NCI-H526 (cell line): ENCODE measurements around the gene MAP4K1.
"Not testable (repeated sequence)": the region's sequence is repeated elsewhere in the genome, so short reads cannot be mapped to it uniquely, and the experiment has no call there.

ENCODE experiments used
- DNase-seq, 2 experiments: peaks; one replicate each; lab custom pipeline; 2025; lab: John Stamatoyannopoulos, UW

MAP4K1 gene

GRCh38 chr19:38650911-38651584, 33.3 kb upstream of the MAP4K1 start:
- DNase-seq: no peak

DNA sequence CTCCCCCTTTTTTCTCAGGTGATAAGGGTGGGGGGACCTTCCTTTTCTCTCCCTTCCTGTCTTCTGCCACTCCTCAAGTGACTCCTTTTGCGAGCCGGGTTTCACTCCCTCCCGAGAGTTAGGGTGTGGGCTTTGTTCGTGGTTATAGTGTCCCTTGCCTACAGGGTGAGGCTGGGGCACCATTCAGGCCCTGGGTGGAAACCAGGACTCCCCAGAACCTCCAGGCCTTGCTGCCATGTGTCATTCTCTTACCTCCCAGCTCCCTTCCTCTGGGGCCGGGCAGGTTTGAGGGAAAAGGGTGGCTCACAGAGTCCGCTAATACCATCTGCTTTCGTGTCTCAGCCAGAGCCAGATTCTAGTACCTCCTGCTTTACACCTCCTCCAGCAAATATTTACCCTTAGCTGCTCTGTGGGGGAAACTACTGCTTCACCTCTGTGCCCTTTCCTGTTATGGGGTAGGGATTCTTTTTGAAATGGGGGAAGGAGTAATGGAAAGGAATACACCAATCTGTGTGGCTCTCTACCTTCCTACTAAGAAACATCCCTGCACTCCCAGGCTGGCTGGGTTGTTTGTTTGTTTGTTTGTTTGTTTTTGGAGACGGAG, 32.5 kb upstream of the MAP4K1 start:
- no peak for DNase-seq

- DNase-seq: peak; percentile 12 to 24
Measured at GRCh38 chr19:38649305-38650171, 31.8 kb upstream of the MAP4K1 start.

- peak in 1 of 2 experiments; percentile 27 for DNase-seq
Measured at GRCh38 chr19:38648769-38649304, 31.1 kb upstream of the MAP4K1 start.

DNA sequence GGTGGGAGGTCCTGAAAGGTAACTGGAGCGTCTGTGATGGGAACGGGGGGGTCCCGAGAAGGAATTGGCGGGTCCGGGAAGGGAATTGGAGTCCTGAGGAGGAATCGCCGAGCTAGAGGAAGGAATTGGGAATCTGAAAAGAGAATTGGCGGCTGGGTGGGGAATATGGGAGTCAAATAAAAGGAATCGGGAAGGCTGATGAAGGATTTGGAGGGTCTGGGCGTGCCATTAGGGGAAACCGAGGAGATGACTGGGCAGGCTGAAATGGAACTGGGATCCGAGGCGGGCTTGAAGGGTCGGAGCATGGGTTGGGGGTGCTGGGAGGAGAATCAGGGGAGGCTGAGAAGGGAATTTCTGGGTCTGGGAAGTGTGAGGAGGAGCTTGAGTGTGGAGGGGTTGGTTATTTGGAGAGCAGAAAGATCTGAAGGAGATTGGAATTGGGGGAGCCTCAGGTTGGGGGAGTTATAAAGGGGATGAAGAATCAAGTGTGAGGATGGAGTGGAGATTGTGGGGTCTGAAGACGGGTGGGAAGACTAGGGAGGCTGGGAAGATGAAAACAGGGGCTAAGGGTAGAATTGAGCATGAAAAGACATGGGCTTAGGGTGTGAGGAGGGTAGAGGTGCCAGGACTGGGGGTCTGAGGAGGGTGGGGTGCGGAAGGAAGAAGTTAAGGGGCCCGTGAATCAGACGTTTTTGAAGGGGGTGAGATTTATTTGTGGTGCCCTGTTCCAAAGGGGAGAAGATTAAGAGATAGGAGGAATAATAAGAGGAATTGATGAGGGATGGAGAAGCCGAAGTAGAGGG, 30.4 kb upstream of the MAP4K1 start:
- DNase-seq: peak in 1 of 2 experiments; percentile 58

GRCh38 chr19:38647368-38647965, 29.7 kb upstream of the MAP4K1 start, which contains the start of gene ACTN4:
Gene ACTN4 (plus strand): TSS chr19:38647649. CDS start chr19:38647746, 97 bp downstream.
- peak; percentile 85 to 99 for DNase-seq

- DNase-seq: no peak
Measured at GRCh38 chr19:38644719-38645118, 27.0 kb upstream of the MAP4K1 start.

DNA sequence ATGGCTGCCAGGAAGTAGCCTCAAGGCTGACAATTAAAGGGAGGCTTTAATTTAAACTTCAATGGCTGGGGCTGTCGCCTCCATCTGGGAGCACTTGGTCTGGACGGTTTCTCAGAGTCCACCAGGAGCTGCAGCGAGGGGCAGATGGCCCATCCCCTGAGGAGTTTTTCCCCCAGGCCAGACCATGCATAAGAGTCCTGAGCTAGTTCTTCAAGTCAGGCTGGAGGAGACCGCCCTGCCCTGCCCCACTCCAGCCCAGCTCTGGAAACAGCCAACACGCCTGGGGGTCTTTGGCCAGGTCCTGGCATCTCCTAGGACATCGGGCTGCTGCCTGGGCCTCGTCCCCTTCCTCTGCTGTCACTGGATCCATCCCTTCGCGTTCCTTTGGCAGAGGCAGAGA, 24.4 kb upstream of the MAP4K1 start:
- DNase-seq: no peak

GRCh38 chr19:38640368-38640767, 22.6 kb upstream of the MAP4K1 start:
- no peak for DNase-seq

DNA sequence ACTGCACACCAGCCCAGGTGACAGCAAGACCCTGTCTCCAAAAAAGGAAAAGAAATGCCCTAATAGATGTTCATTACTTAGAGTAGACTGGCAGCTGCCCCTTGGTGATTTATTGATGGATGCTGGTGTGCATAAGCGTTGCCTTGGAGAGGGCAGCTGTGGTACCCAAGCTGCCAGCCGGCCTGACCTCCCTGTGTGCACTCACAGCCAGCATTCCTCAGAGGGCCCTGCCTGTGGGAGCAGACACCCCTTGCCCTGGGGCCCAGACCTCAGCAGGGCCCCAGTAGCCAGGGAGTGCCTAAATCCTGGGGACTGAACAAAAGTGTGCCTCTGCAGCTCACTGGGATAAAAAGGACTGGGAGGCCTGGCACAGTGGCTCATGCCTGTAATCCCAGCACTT, 21.9 kb upstream of the MAP4K1 start:
- no peak for DNase-seq

- DNase-seq: no peak
Measured at GRCh38 chr19:38638461-38638860, 20.7 kb upstream of the MAP4K1 start.

DNA sequence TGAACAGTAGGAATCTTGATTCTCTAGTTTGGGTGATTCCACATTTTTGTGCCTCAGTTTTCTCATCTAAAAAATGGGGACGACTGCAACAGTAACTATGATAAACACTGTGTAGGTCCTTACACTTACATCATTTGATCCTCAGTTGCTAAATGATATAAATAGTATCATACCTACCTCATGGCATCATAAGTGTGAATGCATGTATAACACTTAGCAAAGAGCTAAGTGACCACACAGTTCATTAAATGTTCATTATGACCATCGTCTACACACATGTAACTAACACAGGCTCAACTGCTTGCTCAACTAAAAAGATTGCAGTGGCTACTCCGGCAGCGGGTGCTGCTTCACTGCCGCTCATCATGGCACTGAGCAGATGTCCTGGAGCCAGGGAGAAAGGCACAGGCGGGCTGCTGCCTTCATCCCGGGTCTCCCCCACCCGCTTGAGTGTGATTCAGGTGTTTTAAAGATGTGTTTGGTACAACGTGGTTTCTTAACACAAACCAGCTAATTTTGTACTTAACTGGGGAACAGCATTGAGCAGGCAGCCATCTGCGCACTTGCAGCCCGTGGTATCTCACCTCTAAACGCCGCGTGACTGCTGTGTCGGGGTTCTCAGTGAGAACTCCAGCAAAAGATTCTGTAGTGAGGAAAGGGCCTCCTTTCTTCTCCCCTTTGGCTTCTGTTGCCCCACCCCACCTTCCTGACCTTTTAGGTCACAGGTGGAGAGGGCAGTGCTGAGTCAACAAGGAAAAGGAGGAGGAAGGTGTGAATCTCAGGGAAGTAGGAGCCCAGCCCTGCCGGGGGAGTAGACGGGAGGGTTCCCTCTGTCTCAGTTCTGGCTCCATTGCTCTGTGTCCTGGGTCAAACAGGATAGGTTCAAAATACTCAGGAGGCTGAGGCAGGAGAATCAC, 18.0 kb upstream of the MAP4K1 start:
- DNase-seq: no peak

DNA sequence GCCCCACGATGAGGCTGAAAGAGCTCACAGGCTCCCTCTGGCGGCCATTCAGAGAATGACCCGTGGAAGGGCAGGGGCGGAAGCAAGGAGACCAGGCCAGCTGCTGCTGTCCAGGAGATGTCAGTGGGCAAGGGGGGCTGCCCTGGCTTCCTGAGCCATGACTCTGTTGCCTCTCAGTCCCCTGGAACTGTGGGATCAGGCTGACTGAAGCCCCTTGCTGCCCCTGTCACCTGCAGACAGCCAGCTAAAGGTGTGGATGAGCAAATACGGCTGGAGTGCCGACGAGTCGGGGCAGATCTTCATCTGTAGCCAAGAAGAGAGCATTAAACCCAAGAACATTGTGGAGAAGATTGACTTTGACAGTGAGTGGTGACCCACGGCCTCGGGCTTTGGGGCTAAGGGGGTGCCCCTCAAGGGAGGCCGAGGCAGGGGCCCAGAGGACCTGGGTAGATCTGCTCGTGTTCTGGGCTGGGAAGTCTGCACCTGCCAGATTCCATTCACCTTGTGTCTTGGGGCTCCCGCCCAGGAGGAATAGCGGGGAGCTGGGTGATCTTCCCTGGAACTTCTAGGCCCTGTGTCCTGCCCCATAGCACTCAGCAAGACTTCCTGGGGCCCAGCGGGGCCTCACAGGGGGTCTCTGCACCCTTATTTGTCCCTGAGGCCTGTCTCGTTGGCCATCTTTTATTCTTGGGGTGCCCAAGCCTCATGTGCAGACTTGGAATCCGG, 17.2 kb upstream of the MAP4K1 start:
- DNase-seq: peak; percentile 18 to 73

DNA sequence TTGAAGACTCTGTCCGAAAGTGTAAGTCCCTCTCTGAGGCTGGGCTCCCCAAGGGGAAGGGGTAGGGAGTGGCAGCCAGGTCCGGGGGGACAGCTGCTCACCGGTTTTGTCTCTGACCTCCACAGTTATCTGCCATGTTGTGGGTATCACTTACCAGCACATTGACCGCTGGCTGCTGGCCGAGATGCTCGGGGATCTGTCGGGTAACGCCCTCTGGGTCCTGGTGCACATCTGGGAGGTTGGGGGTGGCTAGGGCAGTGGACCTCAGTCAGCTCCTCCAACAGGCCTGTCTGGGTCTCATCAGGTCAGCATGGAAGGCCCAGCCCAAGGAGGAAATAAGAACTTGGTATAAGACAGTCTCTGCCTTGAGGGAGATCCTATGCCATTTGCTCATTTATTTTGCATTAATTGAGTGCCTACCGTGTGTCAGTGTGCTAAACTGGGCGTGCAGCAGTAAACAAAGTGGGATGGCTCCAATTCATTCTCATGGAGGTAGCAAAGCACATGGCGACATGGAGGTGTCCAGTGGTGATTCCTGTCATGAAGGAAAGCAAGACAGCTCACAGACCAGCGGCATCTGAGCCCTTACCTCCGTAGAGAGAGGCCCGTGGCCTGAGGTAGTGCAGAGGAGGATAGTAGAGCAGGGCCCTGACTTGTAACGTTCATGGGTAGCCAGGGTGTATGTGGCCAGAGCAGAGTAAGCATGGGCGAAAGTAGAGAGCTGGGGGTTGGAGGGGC, 14.9 kb upstream of the MAP4K1 start:
- DNase-seq: no peak

DNA sequence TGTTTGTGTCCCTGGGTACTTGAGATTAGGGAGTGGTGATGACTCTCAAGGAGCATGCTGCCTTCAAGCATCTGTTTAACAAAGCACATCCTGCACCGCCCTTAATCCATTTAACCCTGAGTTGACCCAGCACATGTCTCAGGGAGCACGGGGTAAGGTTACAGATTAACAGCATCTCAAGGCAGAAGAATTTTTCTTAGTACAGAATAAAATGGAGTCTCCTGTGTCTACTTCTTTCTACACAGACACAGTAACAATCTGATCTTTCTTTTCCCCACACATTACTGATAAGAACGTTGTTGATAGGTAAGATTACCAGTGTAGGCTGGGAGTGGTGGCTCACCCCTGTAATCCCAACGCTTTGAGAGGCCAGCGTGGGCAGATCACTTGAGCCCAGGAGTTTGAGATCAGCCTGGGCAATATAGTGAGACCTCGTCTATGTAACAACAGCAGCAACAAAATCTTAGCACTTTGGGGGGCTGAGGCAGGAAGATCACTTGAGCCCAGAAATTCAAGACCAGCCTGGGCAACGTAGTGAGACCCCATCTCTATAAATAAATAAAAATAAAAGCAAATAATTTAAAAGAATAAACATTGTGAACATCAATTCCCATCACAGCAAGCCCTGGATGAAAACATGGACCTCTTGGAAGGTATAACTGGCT, 14.2 kb upstream of the MAP4K1 start:
- not testable (repeated sequence) for DNase-seq

DNA sequence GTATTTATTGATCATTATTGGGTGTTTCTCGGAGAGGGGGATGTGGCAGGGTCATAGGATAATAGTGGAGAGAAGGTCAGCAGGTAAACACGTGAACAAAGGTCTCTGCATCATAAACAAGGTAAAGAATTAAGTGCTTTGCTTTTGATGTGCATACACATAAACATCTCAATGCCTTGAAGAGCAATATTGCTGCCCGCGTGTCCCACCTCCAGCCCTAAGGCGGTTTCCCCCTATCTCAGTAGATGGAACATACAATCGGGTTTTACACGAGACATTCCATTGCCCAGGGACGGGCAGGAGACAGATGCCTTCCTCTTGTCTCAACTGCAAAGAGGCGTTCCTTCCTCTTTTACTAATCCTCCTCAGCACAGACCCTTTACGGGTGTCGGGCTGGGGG, 13.5 kb upstream of the MAP4K1 start:
- not testable (repeated sequence) for DNase-seq

DNA sequence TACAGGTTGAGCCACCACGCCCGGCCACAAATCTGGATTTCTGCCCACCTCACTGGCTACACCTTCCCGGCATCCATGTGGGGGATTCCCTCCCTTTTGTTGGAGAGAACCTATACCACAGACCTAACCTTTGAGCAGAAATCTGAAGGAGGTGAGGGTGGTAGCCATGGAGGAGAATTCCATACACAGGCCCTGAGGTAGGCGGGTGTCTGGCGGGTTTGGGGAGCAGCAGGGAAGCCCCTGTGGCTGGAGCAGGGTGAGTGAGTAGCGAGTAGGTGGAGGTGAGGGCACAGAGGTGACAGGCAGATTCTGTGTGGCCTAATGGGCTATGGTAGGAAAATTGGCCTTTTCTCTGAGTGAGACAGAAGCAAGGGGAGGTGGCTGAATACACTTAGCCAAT, 11.8 kb upstream of the MAP4K1 start:
- no peak for DNase-seq

DNA sequence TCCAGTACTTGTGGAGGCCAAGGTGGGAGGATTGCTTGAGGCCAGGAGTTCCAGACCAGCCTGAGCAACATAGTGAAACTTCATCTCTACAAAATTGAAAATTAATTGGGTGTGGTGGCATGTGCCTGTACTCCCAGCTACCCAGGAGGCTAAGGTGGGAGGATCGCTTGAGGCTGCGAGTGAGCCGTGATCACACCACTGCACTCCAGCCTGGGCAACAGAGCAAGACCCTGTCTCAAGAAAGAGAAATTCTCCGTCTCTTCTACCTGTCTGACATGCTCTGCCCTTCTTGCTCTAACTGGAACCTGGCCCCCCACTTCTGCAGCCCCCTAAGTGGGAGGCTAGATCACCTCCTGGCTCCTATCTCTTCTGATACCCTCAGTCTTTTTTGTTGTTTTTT, 8.6 kb upstream of the MAP4K1 start:
- DNase-seq: no peak
